Measurements from ENCODE around the gene PGAM2.

GRCh38 chr7:44066494-44067063 is 1.2 kb upstream of the PGAM2 start:
- TF ChIP-seq BACH2 (CRISPR knock-in tag; IDR thresholded peaks at IDR 0.05; ENCODE audit: borderline replicate concordance) = no peak
- TF ChIP-seq OSR1 (CRISPR knock-in tag; IDR thresholded peaks at IDR 0.05) = no peak
- TF ChIP-seq PATZ1 (CRISPR knock-in tag; IDR thresholded peaks at IDR 0.05; ENCODE audit: borderline replicate concordance) = no peak
- no peak for TF ChIP-seq ZC3H10 (CRISPR knock-in tag; IDR thresholded peaks at IDR 0.05)
- no peak for TF ChIP-seq POU6F1 (CRISPR knock-in tag; IDR thresholded peaks at IDR 0.05; ENCODE audit: borderline replicate concordance, low read depth)
- no peak for TF ChIP-seq ARNTL (CRISPR knock-in tag; IDR thresholded peaks at IDR 0.05; ENCODE audit: borderline replicate concordance, low read depth)
- no peak for TF ChIP-seq PPARA (CRISPR knock-in tag; IDR thresholded peaks at IDR 0.05; ENCODE audit: borderline replicate concordance)
- TF ChIP-seq ZFP30 (CRISPR knock-in tag; IDR thresholded peaks at IDR 0.05) = no peak
- no peak for TF ChIP-seq TCF4 (CRISPR knock-in tag; IDR thresholded peaks at IDR 0.05; ENCODE audit: borderline replicate concordance)
- TF ChIP-seq ZNF70 (CRISPR knock-in tag; IDR thresholded peaks at IDR 0.05) = no peak

Measured in SK-N-SH treated with all-trans-retinoic acid at 6 μM for 48 hours (cell line).